Activated CD4-positive, alpha-beta T cell treated with anti-CD3 and anti-CD28 coated beads, Interleukin-2, amount 10 ng/mL, durations not matched to agents 7 days and 5 days (primary cell): ENCODE data around the gene TXNRD3. TPM values are rescaled to one million over a fixed set of nuclear protein-coding genes. Genes with fewer than 3 reads are reported as not detected.

Source experiments
- CTCF ChIA-PET: fragments of 350-600 bp; sonication (Branson Sonifier 250); formaldehyde crosslinking; loops from one replicate; lab custom pipeline; 2021; ENCODE audit warnings: antibody characterized with exemption; lab: Charles Lee
- POLR2A ChIA-PET: fragments of 350-600 bp; sonication (Branson Sonifier 250); formaldehyde crosslinking; loops from one replicate; lab custom pipeline; 2021; ENCODE audit warnings: antibody characterized with exemption; lab: Charles Lee
- DNase-seq: peaks from one replicate; pipeline ENCODE4 v3.0.0-alpha.2; 2020
- H3K27ac Mint-ChIP-seq: one replicate; pipeline ENCODE4 v1.8.0; 2021; ENCODE audit warnings: mild to moderate bottlenecking, moderate library complexity, mixed read lengths
- H3K27me3 Mint-ChIP-seq: one replicate; pipeline ENCODE4 v1.8.0; 2021; ENCODE audit warnings: mixed read lengths
- H3K36me3 Mint-ChIP-seq: one replicate; pipeline ENCODE4 v1.8.0; 2021; ENCODE audit warnings: low read depth, mixed read lengths
- H3K4me1 Mint-ChIP-seq: one replicate; pipeline ENCODE4 v1.8.0; 2021; ENCODE audit warnings: mixed read lengths
- H3K4me3 Mint-ChIP-seq: one replicate; pipeline ENCODE4 v1.8.0; 2021; ENCODE audit warnings: mild to moderate bottlenecking, moderate library complexity, mixed read lengths
- H3K9me3 Mint-ChIP-seq: one replicate; pipeline ENCODE4 v1.8.0; 2021; ENCODE audit warnings: mixed read lengths
- total RNA-seq, 2 experiments: library from RNA; stranded (reverse); gene quantifications; one replicate each; pipeline ENCODE4 v1.2.3, GENCODE V29; 2021

TXNRD3 gene
- total RNA-seq, 2 experiments from 2014 or later = 0.94 to 1.3 TPM

DNA sequence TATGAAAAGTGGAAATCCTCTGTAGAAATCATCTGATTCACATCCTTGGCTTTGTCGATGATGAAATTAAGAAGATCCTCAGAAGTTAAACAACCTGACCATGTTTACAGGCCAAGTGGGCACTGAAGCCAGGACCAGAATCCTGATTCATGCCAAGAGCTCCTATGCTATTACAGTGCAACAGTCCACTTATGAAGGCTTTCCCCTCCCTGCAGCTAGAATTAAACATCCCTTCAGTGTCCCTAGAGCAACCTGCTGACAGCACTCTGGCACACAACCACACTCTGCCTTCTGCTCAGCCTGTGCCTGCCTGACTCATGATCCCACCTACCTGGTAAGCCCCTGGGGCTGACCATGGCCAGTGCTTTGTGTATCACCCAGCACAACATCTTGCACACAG lies 33.8 kb downstream of the TXNRD3 start:
- H3K9me3 Mint-ChIP-seq = no peaks in the 10 kb centered on the region
- CTCF ChIA-PET = interaction anchor here (1.6 kb wide), 1 partner anchor 9 kb away, joined by 4 read pairs; no protein-coding TSS in a partner anchor
- H3K4me1 Mint-ChIP-seq = peaks cover 13% of the 10 kb centered on the region
- DNase-seq = no peak
- no peaks in the 10 kb centered on the region for H3K27me3 Mint-ChIP-seq
- H3K36me3 Mint-ChIP-seq = no peaks in the 10 kb centered on the region
- H3K4me3 Mint-ChIP-seq = no peak overlapping the region
- no peak overlapping the region for H3K27ac Mint-ChIP-seq
- POLR2A ChIA-PET = no interaction called here

DNA sequence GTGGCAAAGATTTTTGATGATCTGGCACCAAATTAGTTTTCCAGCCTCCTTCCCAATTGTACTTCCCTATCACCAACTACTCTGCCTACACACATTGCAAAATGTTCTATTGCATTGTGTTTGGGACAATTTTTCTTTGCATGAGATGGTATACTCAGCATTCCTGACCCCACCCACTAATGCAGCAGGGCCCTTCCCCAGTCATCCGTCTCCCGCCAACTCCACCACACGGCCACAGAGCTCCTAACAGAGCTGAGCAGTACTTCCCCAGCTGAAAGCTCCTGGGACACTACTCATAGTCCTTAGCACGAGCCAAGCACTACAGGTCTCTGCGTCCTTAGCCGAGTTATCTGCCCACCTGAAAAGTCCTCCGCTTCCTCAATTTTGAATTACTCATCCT lies 34.2 kb downstream of the TXNRD3 start:
- no peak for DNase-seq
- Mint-ChIP-seq H3K4me3 (no peak overlapping the region), H3K4me1 (peaks cover 13% of the 10 kb centered on the region), H3K27me3 (no peaks in the 10 kb centered on the region), H3K36me3 (no peaks in the 10 kb centered on the region), H3K27ac (no peak overlapping the region), H3K9me3 (no peaks in the 10 kb centered on the region)
- CTCF ChIA-PET = interaction anchor here (1.6 kb wide), 1 partner anchor 8 kb away, joined by 4 read pairs; no protein-coding TSS in a partner anchor
- POLR2A ChIA-PET = no interaction called here

DNA sequence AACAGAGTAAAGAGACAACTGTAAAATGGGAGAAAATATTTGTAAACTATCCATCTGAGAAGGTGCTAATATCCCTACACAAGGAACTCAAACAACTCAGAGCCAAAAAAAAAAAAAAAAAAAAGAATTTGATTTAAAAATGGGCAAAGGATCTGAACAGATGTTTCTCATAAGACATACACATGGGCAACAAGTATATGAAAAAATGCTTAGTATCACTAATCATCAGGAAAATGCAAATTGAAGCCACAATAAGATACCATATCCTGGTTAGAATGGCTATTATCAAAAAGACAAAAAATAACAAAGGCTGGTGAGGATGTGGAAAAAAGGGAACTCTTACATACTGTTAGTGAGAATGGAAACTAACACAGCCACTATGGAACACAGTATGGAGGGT lies 36.2 kb downstream of the TXNRD3 start:
- CTCF ChIA-PET = no interaction called here
- Mint-ChIP-seq H3K9me3 (no peaks in the 10 kb centered on the region), H3K27me3 (no peaks in the 10 kb centered on the region), H3K36me3 (no peaks in the 10 kb centered on the region), H3K4me1 (peaks cover 14% of the 10 kb centered on the region), H3K27ac (no peak overlapping the region), H3K4me3 (no peak overlapping the region)
- DNase-seq = no peak
- POLR2A ChIA-PET = no interaction called here

DNA sequence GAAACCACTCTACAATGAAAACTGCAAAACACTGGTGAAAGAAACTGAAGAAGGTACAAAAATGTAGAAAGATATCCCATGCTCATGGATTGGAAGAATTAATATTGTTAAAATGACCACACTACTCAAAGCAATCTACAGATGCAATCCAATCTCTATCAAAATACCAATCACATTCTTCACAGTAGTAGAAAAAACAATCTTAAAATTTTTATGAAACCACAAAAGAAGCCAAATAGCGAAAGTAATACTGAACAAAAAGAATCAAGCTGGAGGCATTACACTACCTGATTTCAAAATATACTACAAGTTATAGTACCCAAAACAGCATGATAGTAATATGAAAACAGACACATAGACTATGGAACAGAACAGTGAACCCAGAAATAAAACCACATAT lies 36.9 kb downstream of the TXNRD3 start:
- Mint-ChIP-seq H3K36me3 (no peaks in the 10 kb centered on the region), H3K9me3 (no peaks in the 10 kb centered on the region), H3K4me3 (no peak overlapping the region), H3K4me1 (peaks cover 21% of the 10 kb centered on the region), H3K27ac (no peak overlapping the region), H3K27me3 (no peaks in the 10 kb centered on the region)
- DNase-seq = no peak
- ChIA-PET POLR2A (no interaction called here), CTCF (no interaction called here)

DNA sequence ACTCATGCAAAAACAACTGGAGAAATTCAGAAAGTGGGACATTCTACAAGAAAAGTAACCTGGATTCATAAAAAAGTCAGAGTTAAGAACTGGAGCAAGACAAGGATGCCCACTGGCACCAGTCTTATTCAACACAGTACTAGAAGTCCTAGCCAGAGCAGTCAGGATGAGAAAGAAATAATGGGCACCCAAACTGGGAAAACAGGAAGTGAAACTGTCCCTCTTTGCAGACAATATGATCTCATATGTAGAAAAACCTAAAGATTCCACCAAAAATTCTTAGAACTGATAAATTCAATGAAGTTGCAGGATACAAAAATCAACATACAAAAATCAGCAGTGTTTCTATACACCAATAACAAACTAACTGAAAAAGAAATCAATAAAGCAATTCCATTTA lies 37.4 kb downstream of the TXNRD3 start:
- ChIA-PET POLR2A (no interaction called here), CTCF (no interaction called here)
- no peaks in the 10 kb centered on the region for H3K36me3 Mint-ChIP-seq
- H3K27ac Mint-ChIP-seq = no peak overlapping the region
- peaks cover 25% of the 10 kb centered on the region for H3K4me1 Mint-ChIP-seq
- H3K4me3 Mint-ChIP-seq = no peak overlapping the region
- H3K9me3 Mint-ChIP-seq = no peaks in the 10 kb centered on the region
- no peak for DNase-seq
- H3K27me3 Mint-ChIP-seq = no peaks in the 10 kb centered on the region

DNA sequence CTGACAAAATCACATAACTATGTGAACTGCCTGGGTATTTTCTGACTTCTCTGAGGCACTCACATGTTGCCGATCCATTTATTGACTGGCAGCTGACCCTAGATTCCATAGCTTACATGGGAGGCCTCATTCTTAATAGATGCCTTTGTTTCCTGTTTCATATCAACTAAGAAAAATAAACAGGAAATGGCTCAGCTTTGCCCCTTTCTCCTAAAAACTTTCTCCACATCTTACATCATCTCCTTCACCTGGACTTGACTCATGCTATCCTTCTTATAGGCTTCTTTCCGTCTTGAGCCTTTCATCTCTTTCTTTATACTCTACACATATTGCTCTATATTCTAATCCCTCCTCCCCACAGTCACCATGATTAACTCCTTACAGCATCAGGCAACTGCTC lies 38.0 kb downstream of the TXNRD3 start:
- H3K36me3 Mint-ChIP-seq = no peaks in the 10 kb centered on the region
- no peaks in the 10 kb centered on the region for H3K27me3 Mint-ChIP-seq
- ChIA-PET POLR2A (no interaction called here), CTCF (interaction anchor here (1.4 kb wide), 1 partner anchor 9 kb away, joined by 4 read pairs; no protein-coding TSS in a partner anchor)
- H3K9me3 Mint-ChIP-seq = no peaks in the 10 kb centered on the region
- H3K4me1 Mint-ChIP-seq = peaks cover 31% of the 10 kb centered on the region
- DNase-seq = no peak
- H3K4me3 Mint-ChIP-seq = no peak overlapping the region
- H3K27ac Mint-ChIP-seq = peak overlapping the region; percentile 31

DNA sequence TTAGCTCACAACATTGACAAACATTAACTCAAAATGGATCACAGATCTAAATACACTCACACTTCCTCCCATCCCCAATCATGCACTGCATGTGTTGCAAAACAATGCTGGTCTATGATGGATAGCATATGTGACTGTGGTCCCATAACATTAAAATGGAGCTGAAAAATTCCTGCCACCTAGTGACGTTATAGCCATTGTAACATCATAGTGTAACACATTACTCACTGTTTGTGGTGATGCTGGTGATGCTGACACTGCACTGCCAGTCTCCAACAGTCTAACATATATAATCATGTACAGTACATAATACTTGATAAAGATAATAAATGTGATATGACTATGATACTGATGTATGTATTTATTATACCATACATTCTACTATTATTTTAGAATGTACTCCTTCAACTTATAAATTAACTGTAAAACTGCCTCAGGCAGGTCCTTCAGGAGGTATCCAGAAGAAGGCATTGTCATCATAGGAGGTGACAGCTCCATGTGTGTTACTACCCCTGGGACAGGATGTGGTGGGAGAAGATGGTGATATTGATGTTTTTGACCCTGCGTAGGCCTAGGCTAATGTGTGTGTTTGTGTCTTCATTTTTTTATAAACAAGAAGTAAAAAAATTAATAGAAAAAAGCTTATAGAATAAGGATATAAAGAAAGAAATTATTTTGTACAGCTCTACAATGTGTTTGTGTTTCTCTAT lies 41.3 kb downstream of the TXNRD3 start:
- H3K4me1 Mint-ChIP-seq = peaks cover 34% of the 10 kb centered on the region
- H3K27me3 Mint-ChIP-seq = no peaks in the 10 kb centered on the region
- H3K36me3 Mint-ChIP-seq = no peaks in the 10 kb centered on the region
- DNase-seq = no peak
- ChIA-PET CTCF (interaction anchor here (0.8 to 1.8 kb wide), 2 partner anchors 11 to 13 kb away, joined by 3 to 4 read pairs; no protein-coding TSS in a partner anchor), POLR2A (interaction anchor here (0.6 kb wide), 1 partner anchor 676 kb away, joined by 3 read pairs; no protein-coding TSS in a partner anchor)
- H3K27ac Mint-ChIP-seq = no peak overlapping the region
- H3K4me3 Mint-ChIP-seq = no peak overlapping the region
- no peaks in the 10 kb centered on the region for H3K9me3 Mint-ChIP-seq

DNA sequence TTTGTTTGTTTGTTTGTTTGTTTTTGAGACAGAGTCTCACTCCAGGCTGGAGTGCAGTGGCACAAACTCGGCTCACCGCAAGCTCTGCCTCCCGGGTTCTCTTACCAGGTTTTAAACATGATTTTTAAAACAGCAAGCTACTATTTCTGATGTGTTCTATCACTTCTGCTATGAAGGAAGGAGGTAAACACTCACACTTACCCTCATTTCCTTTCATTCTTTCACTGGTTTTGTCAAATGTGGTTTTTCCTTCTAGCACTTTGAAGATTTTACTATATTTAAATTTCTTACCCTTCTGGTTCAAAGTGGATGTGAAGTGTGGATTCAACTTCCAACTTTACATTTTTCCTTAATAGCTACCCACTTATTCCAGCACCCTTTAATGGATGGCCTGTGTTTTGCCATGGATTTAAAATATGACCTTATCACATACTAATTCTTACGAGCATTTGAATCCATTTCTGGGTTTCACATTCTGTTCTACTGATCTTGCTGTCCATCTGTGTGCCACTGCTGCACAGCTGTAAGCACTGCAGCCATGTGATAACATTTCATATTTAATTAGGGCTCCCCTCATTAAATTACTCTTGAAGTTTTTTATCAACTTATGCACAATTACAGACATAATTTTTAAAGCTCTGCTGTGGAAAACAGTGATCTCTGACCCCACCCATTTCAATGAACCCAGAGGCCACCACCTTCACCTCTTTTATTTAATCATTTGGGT lies 42.3 kb downstream of the TXNRD3 start:
- ChIA-PET CTCF (interaction anchor here (0.8 to 1.8 kb wide), 3 partner anchors 9 to 14 kb away, joined by 3 to 4 read pairs (median 4); no protein-coding TSS in a partner anchor), POLR2A (no interaction called here)
- no peak for DNase-seq
- Mint-ChIP-seq H3K9me3 (no peaks in the 10 kb centered on the region), H3K27me3 (no peaks in the 10 kb centered on the region), H3K4me1 (peaks cover 33% of the 10 kb centered on the region), H3K27ac (peak overlapping the region; percentile 80), H3K36me3 (no peaks in the 10 kb centered on the region), H3K4me3 (no peak overlapping the region)

DNA sequence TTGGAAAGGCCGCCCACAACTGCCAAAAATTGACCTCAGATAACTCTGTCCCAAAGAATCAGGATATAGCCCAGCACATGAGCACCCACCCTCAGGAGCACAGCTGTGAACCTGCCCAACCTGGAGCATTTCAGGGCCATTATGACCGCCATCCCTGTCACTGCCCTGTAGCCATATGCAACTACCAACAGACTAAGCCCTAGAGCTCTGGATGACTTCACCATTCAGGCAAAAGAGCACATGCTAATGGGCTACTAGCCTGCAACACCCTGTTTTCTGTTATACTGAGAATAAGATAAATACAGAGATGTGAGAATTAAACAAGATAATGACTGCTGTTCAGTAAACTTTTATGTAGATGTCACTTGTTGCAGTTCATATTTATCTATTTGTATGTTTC lies 45.0 kb downstream of the TXNRD3 start:
- Mint-ChIP-seq H3K27ac (no peak overlapping the region), H3K9me3 (no peaks in the 10 kb centered on the region), H3K27me3 (no peaks in the 10 kb centered on the region), H3K4me1 (peaks cover 26% of the 10 kb centered on the region), H3K36me3 (no peaks in the 10 kb centered on the region), H3K4me3 (no peak overlapping the region)
- DNase-seq = no peak
- ChIA-PET POLR2A (no interaction called here), CTCF (no interaction called here)

DNA sequence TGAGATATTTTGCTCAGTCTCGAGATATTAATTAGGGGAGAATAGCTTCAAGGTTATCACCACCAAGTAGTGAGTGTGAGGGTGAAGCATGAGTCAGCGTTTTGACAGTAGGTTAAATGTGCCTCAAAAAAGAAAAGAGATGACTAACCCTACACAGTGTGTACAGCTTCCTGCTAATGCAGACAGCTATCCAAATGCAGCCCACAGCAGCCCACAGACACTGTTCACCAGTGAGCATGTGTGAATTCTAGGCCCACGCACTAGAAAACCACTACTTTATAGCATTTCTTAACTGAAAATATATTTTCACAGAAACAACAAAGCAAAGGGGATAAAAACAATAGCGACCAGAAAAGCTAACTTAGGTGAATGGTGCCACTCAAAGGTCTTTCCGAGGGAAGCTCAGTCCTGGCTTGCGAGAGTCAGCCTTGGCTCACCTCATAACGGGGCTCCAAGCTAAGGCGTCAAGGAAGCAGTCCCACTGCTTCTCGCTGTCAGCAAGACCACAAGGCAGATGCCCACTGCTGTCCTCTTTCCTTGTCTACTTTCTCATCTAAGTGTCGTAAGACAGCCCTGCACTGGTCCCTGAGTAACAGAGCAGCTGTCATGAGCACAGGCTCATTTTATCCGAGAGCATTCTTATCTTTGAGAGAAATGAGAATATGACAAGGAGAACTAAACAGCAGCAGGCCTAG lies 47.6 kb downstream of the TXNRD3 start:
- H3K4me3 Mint-ChIP-seq = no peak overlapping the region
- peaks cover 12% of the 10 kb centered on the region for H3K4me1 Mint-ChIP-seq
- no peaks in the 10 kb centered on the region for H3K27me3 Mint-ChIP-seq
- H3K9me3 Mint-ChIP-seq = no peaks in the 10 kb centered on the region
- CTCF ChIA-PET = interaction anchor here (1.9 kb wide), 1 partner anchor 9 kb away, joined by 4 read pairs; no protein-coding TSS in a partner anchor
- no peaks in the 10 kb centered on the region for H3K36me3 Mint-ChIP-seq
- POLR2A ChIA-PET = interaction anchor here (0.6 kb wide), 1 partner anchor 1011 kb away, joined by 3 read pairs; no protein-coding TSS in a partner anchor
- no peak for DNase-seq
- H3K27ac Mint-ChIP-seq = peak overlapping the region; percentile 33

DNA sequence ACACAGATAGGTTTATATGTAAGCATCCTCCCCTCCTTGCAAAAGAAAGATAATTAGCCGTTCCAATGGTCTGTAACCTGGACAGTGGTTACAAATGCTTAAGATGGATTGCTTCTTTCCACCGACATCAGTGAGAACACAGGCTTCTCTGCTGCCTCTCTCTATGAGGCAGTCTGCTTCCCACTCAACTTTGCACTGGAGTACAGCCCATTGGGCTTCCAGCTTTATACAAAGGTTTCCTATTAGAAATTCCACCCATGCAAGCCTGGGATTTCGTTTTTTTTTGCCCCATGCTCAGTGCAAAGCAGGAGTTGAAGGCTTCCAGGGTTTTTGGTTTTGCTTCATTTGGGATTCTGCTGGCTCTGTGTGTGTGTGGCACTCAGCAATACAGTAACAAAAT lies 48.9 kb downstream of the TXNRD3 start:
- H3K36me3 Mint-ChIP-seq = no peaks in the 10 kb centered on the region
- CTCF ChIA-PET = interaction anchor here (0.6 kb wide), 1 partner anchor 1449 kb away, joined by 3 read pairs; no protein-coding TSS in a partner anchor
- no peaks in the 10 kb centered on the region for H3K9me3 Mint-ChIP-seq
- no peak overlapping the region for H3K4me3 Mint-ChIP-seq
- peaks cover 6% of the 10 kb centered on the region for H3K4me1 Mint-ChIP-seq
- no peaks in the 10 kb centered on the region for H3K27me3 Mint-ChIP-seq
- DNase-seq = no peak
- H3K27ac Mint-ChIP-seq = no peak overlapping the region
- POLR2A ChIA-PET = no interaction called here

DNA sequence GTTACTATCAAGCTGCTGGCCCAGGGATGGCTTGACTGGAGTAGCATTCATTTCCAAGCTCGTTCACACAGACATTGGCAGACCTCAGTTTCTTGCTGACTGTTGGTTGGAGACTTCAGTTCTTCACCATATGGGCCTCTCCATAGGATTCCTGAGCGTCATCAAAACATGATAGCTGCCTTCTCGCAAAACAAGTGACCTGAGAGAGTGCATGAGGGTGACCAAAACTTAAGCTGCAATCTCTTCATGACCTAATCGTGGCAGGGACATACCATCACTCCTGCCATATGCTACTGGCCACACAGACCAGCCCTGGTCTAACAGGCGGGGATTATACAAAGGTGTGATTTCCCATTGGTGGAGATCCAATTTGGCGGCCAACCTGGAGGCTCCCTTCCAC lies 50.2 kb downstream of the TXNRD3 start:
- Mint-ChIP-seq H3K27me3 (peaks cover 6% of the 10 kb centered on the region), H3K4me1 (peaks cover 4% of the 10 kb centered on the region), H3K9me3 (no peaks in the 10 kb centered on the region), H3K27ac (no peak overlapping the region), H3K36me3 (no peaks in the 10 kb centered on the region), H3K4me3 (no peak overlapping the region)
- DNase-seq = no peak
- ChIA-PET CTCF (no interaction called here), POLR2A (no interaction called here)
